Measurements from ENCODE around the gene CCL20.
"Not testable (repeated sequence)": the region's sequence is repeated elsewhere in the genome, so short reads cannot be mapped to it uniquely, and the experiment has no call there.

Gene CCL20

DNA sequence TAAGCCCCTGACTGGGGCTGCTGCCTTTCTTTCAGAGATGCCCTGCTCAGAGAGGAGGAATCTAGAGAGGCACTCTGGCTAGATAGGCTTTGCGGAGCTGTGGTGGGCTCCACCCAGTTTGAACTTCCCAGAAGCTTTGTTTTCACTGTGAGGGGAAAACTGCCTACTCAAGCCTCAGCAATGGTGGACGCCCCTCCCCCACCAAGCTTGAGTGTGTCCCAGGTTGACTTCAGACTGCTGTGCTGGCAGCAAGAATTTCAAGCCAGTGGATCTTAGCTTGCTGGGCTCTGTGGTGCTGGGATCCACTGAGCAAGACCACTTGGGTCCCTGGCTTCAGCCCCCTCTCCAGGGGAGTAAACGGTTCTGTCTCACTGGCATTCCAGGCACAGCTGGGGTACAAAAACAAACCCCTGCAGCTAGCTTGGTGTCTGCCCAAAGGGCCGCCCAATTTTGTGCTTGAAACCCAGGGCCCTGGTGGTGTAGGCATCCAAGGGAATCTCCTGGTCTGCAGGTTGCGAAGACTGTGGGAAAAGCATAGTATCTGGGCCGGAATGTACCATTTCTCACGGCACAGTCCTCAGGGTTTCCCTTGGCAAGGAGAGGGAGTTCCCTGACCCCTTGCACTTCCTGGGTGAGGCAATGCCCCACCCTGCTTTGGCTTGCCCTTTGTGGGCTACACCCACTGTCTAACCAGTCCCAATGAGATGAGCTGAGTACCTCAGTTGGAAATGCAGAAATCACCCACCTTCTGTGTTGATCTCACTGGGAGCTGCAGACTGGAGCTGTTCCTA, 25.9 kb downstream of the CCL20 start:
- not testable (repeated sequence) for DNase-seq

DNA sequence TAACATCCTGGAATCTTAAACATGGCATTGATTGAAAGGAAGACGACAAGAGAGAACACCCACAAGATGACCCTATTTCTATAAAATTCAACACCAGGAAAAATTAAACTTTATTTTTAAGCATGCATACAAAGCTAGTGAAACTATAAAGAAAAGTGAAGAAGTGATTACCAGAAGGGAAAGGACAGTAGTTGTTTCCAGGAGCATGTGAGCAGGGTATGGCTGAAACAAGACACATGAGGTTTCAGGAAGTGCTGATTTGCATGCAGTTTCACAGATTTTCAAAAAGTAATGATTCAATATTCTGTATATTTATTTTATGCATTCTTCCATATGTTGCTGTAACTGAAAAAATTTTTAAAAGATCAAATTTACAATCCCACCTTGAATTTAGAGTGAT, 33.2 kb downstream of the CCL20 start:
- no peak for DNase-seq

DNA sequence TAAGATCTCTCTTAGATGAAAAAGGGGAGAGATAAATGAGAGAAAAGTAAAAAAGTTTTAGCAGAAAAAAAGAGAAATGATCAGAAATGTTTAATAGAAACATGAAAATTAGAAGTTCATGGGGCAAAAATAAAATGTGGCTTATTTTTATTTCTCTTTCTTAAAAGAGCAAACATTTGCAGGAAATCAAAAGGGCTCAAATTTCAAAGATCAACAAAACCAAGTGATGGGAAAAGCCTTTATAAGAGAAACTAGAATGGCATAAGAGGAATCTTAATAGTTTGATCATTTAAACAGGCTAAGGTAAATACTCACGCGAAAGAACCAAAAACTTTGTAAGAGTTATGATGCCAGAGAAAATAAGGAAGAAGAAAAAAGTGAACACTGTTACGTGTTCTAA, 34.5 kb downstream of the CCL20 start:
- no peak for DNase-seq

DNA sequence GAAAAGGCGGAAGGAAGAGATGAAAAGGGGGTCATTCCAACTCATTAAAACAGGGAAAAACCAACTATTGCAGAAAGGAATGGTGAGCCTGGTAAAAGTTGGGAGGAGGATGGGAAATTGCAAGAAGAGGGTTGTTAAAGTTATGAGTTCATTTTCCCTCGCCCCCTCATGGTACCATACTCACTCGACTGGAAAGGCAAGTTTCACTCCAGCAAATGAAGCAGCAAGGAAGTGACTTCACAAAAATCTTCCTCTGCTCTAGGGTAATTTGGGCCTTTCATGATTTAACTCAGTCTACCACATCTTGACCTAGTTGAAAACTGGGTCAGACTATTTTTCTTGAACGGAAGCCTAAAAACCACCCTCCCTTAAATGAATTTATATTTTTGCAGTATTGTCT, 34.9 kb downstream of the CCL20 start:
- DNase-seq = no peak

DNA sequence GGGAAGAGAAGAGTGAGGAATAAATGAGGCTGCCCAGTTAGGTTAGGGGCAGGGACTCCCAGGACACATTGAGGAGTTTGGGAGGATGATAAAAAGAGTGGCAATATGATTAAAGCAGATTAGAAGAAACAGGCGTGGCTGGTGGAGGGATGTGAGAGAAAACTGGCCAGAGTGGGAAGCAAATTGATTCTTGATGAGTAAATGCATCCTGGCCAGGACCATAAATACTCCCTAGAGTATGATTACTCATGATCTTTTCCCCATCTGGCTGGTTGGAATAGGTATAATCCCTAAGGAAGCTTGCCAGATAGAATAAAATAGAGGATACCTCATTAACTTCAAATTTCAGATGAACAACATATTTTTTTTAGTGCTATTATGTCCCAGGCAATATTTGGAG, 36.3 kb downstream of the CCL20 start:
- no peak for DNase-seq

DNA sequence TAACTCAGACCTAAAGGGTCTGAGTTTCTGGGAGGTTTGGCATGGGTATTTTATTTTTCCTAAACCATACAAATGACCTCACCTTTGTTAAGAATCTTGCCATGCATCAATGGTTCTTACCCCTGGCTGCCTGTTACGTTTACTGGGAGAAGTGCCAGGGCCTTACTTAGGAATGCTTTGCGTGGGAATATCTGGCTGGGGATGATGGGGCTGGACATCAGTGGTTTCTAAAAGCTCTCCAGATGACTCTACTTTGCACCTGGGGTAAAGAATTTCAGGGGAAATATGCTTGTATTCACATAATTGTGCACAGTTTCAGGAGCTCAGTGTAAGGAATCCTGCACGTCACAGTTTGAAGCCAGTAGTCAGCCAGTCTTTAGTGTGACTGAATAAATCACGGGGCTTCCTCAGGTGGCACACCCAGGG, 39.6 kb downstream of the CCL20 start:
- no peak for DNase-seq

GRCh38 chr2:227853765-227854271, 40.2 kb downstream of the CCL20 start:
- DNase-seq = no peak

GRCh38 chr2:227855440-227855839, 41.8 kb downstream of the CCL20 start:
- no peak for DNase-seq

- DNase-seq = no peak
Measured at GRCh38 chr2:227856697-227857096, 43.1 kb downstream of the CCL20 start.

GRCh38 chr2:227860221-227860641, 46.6 kb downstream of the CCL20 start:
- DNase-seq = no peak

- no peak for DNase-seq
Measured at GRCh38 chr2:227861011-227861410, 47.4 kb downstream of the CCL20 start.

DNA sequence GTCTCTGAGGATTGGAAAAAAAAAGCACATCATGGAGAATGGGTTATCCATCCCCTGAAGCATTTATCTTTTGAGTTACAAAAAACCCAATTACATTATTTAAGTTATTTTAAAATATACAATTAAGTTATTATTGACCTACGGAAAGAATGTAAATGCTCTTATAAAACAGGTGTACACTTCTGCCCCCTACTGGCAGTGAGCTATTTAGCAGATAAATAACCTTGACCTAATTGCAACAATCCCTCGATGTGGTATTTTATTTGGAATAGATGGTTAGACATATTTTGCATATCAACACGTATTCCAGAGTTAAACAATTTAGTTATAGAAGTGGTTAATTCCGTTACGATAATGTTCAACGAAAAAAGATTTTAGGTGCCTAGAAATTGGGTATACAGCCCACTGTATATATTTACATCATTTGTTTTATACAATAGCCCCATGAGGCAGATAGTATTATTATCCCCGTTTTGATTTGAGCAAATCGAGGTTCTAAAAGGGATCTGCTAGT, 48.6 kb downstream of the CCL20 start:
- DNase-seq = peak; percentile 21

DNA sequence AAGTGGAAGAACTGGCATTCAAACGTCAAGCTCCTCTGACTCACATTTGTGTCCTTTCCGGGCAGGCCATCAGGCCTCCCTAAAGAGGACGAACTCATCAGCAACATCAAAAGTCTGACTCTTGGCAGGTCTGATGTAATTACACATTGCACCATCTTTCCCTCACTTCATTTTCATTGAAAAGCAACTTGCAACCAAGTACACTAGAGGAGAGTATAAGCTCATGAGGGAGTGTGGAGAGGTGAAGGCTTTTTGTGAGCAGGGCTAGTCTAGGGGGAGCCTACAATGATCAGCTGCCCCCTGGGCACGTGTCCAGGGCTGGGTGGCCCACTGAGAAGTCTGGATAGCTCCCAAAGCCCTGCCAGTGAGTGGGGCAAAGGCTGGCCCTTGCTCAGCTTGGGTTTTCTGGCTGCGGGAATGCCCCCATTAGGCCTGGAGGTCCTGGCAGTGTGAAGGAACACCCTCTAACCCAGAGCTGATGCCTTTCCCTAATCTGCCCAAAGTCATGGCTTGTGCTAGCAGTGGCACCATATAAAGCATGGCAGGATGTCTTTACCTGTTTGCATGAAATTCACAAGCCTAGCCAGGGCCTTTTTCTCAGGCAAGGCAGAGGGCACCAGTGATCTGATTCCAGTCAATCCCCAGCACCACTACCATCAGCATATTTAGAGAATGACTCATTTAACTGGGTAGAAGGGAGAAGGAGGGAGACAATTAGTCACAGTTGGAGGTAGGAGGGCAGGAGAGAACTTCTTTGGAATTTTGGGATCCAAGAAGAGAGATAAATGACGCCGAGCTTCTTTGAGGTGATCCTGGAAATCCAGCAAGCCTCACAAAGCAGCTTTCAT, 49.3 kb downstream of the CCL20 start:
- DNase-seq = no peak

DNA sequence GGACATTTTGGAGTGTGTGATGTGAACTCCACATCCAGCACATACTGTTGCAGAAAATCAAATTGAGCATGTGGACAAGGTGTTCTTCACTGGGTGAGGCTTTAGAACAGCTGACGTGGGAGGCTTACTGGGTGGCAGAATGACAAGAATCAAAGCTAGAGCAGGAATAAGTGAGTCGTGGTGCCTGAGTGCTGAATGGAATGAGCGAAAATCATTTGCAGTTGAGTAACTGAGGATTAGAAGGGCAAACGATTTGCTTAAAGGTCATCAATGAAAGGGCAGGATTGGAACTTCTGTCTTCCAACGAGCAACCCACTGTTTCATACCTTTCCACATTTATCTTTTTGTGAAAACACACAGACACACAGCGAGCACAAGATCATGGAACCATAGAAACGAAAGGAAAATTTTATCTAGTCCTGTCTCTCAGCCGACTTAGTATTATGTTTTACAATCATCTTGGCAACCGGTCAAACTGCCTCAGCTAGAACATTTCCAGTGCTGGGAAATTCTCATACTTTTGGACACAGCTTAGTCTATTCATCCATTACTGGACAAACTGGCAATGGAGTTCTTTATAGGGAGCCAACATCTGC, 50.6 kb downstream of the CCL20 start:
- no peak for DNase-seq

- no peak for DNase-seq
Measured at GRCh38 chr2:227865291-227865690, 51.6 kb downstream of the CCL20 start.
